ENCODE results near the gene PUM1. TPM values are rescaled to one million over a fixed set of nuclear protein-coding genes. Genes with fewer than 3 reads are reported as not detected.

Gene PUM1
- total and polyA plus RNA-seq, 4 donors, result 24.7 to 125 (median 66.9) TPM

DNA sequence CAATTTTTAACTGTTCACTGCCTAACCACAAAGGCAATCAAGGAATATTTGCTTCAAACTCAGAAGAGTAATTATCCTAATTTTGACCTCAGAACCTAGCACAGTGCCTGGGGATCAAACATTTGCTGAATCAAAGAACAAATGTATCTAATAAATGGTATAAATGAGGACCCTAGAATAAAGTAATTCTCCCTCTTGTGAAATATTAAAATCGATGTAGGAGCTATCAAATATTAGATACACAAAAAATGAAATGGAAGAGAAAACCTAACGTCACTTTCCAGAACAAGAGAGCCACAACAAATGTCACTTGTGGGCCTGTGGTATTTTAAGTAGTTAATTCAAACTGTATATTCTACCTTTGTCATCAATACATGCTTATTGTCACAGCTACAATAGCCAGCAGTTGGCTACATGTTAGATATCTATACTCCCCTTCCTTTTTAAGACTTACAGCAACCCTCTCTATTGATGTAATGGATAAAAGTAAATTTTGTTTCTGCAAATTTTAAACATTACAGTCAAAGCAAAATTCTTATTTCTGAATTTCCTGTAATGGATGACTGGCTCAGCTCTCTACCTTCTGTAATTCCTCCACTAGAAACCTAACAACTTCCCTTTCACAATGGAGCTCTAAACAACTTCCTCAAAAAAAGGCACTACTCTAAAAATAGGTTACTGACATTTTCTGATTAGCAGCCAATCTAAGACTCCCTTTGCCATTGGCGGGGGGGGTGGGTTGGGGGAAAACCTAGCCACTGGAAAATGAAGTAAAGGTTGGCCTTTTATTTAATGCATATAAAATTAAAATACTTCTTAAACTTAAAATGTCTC lies 37.6 kb downstream of the PUM1 start:
- Histone ChIP-seq H3K36me3 (ENCODE audit: control insufficient read depth in 4 of 4, insufficient read depth in 4 of 4, low read length in 4 of 4) (peaks cover 0 to 12% (median 2%) of the 10 kb centered on the region in 4 donors), H3K9me3 (ENCODE audit: control insufficient read depth in 4 of 4, insufficient read depth in 3 of 4, low read length in 3 of 4) (no peaks in the 10 kb centered on the region), H3K4me3 (no peak overlapping the region), H3K27ac (ENCODE audit: low read depth in 1 of 2, low read length in 1 of 2) (no peak overlapping the region), H3K27me3 (ENCODE audit: control insufficient read depth in 3 of 3, insufficient read depth in 3 of 3, low read length in 2 of 3) (no peaks in the 10 kb centered on the region), H3K9ac (ENCODE audit: insufficient read depth in 1 of 2, low read length in 2 of 2) (no peak overlapping the region), H3K4me1 (ENCODE audit: control insufficient read depth in 5 of 5, insufficient read depth in 5 of 5, low read length in 5 of 5) (peaks cover 0 to 35% (median 3%) of the 10 kb centered on the region in 5 donors)
- TF ChIP-seq, protein P1, sequence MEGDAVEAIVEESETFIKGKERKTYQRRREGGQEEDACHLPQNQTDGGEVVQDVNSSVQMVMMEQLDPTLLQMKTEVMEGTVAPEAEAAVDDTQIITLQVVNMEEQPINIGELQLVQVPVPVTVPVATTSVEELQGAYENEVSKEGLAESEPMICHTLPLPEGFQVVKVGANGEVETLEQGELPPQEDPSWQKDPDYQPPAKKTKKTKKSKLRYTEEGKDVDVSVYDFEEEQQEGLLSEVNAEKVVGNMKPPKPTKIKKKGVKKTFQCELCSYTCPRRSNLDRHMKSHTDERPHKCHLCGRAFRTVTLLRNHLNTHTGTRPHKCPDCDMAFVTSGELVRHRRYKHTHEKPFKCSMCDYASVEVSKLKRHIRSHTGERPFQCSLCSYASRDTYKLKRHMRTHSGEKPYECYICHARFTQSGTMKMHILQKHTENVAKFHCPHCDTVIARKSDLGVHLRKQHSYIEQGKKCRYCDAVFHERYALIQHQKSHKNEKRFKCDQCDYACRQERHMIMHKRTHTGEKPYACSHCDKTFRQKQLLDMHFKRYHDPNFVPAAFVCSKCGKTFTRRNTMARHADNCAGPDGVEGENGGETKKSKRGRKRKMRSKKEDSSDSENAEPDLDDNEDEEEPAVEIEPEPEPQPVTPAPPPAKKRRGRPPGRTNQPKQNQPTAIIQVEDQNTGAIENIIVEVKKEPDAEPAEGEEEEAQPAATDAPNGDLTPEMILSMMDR (IDR thresholded peaks at IDR 0.05; ENCODE audit: control extremely low read depth, extremely low read depth), result no peak
- ATAC-seq (ENCODE audit: insufficient read depth, low FRiP score) (no peak), DNase-seq (peak in 1 of 3 donors; percentile 17)
- 35 to 46% methylated on average over 3 of the region's 3 CpGs for WGBS, 2 donors

DNA sequence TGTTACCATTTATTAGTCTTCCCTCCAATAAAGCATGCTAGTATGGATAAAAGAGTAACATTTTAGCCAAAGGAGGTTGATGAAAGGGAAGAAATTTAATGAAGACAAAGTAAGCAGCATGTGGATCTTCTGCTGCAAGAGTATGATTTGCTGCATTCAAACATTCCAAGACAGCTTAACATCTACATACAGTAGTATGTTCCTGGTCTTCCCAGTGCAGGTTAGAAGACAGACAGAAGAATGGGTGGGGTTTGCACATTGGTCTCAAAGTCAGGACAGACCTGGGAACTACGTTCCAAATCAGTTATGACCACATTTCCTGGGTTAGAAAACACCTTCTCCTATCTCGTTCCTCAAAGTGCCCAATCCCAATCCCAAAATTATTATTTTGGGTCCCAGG lies 43.3 kb downstream of the PUM1 start:
- H3K9ac ChIP-seq (ENCODE audit: insufficient read depth in 1 of 2, low read length in 2 of 2), result no peak overlapping the region
- ATAC-seq (ENCODE audit: insufficient read depth, low FRiP score) (no peak), DNase-seq (no peak)
- H3K27me3 ChIP-seq (ENCODE audit: control insufficient read depth in 3 of 3, insufficient read depth in 3 of 3, low read length in 2 of 3), result no peaks in the 10 kb centered on the region
- peaks cover 3 to 28% (median 7%) of the 10 kb centered on the region in 5 donors for H3K4me1 ChIP-seq (ENCODE audit: control insufficient read depth in 5 of 5, insufficient read depth in 5 of 5, low read length in 5 of 5)
- 27 to 45% methylated on average over 2 of the region's 2 CpGs for WGBS, 2 donors
- no peak overlapping the region for H3K27ac ChIP-seq (ENCODE audit: low read depth in 1 of 2, low read length in 1 of 2)
- TF ChIP-seq, protein P1 (IDR thresholded peaks at IDR 0.05; ENCODE audit: control extremely low read depth, extremely low read depth), result no peak
- no peak overlapping the region for H3K4me3 ChIP-seq
- peaks cover 0 to 13% (median 2%) of the 10 kb centered on the region in 4 donors for H3K36me3 ChIP-seq (ENCODE audit: control insufficient read depth in 4 of 4, insufficient read depth in 4 of 4, low read length in 4 of 4)
- no peaks in the 10 kb centered on the region for H3K9me3 ChIP-seq (ENCODE audit: control insufficient read depth in 4 of 4, insufficient read depth in 3 of 4, low read length in 3 of 4)

DNA sequence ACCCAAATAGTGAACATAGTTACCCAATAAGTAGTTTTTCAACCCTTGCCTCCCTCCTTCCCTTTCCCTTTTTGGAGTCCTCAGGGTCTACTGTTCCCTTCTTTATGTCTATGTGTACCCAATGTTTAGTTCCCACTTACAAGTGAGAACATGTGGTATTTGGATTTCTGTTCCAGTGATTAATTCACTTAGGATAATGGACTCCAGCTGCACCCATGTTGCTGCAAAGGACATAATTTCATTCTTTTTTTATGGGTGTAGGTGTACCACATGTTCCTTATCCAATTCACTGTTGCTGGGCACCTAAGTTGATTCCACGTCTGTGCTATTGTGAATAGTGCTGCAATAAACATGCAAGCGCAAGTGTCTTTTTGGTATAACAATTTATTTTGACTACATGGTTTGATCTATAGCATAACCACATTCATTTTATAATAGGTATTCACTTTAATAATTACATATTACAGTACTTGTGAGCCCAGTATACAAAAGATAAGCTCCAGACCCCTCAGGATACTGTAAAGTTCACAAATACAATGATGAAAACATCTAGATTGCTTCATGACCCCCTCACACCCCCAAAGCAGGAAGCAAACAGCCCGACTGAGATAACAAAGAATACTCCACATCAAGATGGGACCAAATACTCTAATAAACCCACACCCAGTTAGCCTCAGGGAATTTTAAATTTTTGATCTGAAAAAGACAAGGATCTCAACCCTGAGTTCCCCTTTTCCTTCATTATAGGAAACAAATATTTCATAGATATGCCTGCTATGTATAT lies 45.3 kb downstream of the PUM1 start:
- no peaks in the 10 kb centered on the region for H3K9me3 ChIP-seq (ENCODE audit: control insufficient read depth in 4 of 4, insufficient read depth in 3 of 4, low read length in 3 of 4)
- TF ChIP-seq, protein P1 (IDR thresholded peaks at IDR 0.05; ENCODE audit: control extremely low read depth, extremely low read depth), result no peak
- no peak overlapping the region for H3K27ac ChIP-seq (ENCODE audit: low read depth in 1 of 2, low read length in 1 of 2)
- 45 to 50% methylated on average over 3 of the region's 3 CpGs for WGBS, 2 donors
- ATAC-seq (ENCODE audit: insufficient read depth, low FRiP score) (no peak), DNase-seq (no peak)
- H3K4me3 ChIP-seq, result no peak overlapping the region
- no peaks in the 10 kb centered on the region for H3K27me3 ChIP-seq (ENCODE audit: control insufficient read depth in 3 of 3, insufficient read depth in 3 of 3, low read length in 2 of 3)
- H3K4me1 ChIP-seq (ENCODE audit: control insufficient read depth in 5 of 5, insufficient read depth in 5 of 5, low read length in 5 of 5), result peaks cover 3 to 31% (median 7%) of the 10 kb centered on the region in 5 donors
- H3K36me3 ChIP-seq (ENCODE audit: control insufficient read depth in 4 of 4, insufficient read depth in 4 of 4, low read length in 4 of 4), result peaks cover 0 to 12% (median 2%) of the 10 kb centered on the region in 4 donors
- H3K9ac ChIP-seq (ENCODE audit: insufficient read depth in 1 of 2, low read length in 2 of 2), result no peak overlapping the region

Data from lung (tissue), 12 donors.